GM21825 (cell line): ENCODE data around the gene LCE2C.

Experiments used
- ATAC-seq: cut with Tn5 transposase; IDR thresholded peaks from one replicate; pipeline ENCODE4 v1.9.1; 2021; ENCODE audit warnings: mild to moderate bottlenecking, moderate library complexity; ENCODE audit not compliant: unreplicated experiment

Gene LCE2C

GRCh38 chr1:152718238-152718637 lies 43.2 kb downstream of the LCE2C start:
- ATAC-seq, result no peak

- ATAC-seq, result no peak
These were observed 50.2 kb downstream of the LCE2C start for GRCh38 chr1:152725261-152725660.
